HL-60 (cell line): ENCODE data around the gene ASGR1.

Source experiments
- POLR2AphosphoS5 ChIP-seq: IDR thresholded peaks from 2 replicates; pipeline ENCODE4 v1.6.1; 2012; ENCODE audit warnings: low read depth
- SPI1 ChIP-seq: IDR thresholded peaks from 2 replicates; pipeline ENCODE4 v1.6.1; 2012; ENCODE audit warnings: low read depth, mild to moderate bottlenecking, borderline replicate concordance
- TF ChIP-seq, protein P1 (sequence below): IDR thresholded peaks from one replicate; pipeline ENCODE4 v1.5.1; 2011; ENCODE audit warnings: low read length, control low read depth, inconsistent platforms; ENCODE audit not compliant: insufficient read depth
- TF ChIP-seq, protein P2 (sequence below): IDR thresholded peaks from 2 replicates; pipeline ENCODE4 v1.6.1; 2012; ENCODE audit warnings: low read depth; ENCODE audit not compliant: insufficient replicate concordance

DNA sequence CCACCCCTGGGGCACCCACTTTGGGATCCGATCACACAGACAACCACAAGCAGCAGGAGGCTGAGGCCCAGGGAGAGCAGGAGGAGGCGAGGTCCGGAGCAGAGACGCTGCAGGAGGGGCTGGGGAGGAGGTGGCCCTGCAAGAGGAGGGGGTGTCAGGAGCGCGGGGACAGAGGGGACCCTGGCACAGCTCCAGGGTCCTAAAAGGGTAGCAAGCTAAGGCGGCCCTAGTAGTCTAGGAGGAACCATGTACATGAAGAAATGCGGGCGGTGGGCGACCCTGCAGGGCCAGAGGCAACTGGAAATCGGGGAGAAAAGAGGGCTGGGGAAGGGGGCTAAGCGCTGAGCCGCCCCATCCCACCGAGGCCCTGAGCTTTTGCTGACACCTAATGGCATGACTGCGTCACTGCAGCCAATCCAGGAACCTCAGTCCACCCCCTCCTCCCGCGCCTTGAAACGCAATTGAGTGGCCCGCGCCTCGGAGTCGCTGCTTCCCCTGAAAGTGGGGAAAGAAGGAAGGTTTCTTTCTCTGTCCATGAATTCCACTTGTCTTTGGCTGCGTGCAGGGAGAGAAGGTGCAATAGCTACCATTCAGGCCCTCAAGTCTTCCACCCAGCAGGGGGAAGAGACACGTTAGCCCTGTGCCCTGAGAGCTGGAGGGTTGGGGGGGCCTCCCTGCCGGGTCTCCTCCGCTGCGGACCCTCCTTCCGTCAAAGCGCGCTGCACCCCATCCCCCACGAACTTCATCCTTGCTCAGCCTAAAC lies 1.8 kb downstream of the ASGR1 start:
- TF ChIP-seq, protein P1, sequence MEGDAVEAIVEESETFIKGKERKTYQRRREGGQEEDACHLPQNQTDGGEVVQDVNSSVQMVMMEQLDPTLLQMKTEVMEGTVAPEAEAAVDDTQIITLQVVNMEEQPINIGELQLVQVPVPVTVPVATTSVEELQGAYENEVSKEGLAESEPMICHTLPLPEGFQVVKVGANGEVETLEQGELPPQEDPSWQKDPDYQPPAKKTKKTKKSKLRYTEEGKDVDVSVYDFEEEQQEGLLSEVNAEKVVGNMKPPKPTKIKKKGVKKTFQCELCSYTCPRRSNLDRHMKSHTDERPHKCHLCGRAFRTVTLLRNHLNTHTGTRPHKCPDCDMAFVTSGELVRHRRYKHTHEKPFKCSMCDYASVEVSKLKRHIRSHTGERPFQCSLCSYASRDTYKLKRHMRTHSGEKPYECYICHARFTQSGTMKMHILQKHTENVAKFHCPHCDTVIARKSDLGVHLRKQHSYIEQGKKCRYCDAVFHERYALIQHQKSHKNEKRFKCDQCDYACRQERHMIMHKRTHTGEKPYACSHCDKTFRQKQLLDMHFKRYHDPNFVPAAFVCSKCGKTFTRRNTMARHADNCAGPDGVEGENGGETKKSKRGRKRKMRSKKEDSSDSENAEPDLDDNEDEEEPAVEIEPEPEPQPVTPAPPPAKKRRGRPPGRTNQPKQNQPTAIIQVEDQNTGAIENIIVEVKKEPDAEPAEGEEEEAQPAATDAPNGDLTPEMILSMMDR: peak; percentile 57
- no peak for TF ChIP-seq SPI1
- no peak for TF ChIP-seq POLR2AphosphoS5
- TF ChIP-seq, protein P2, sequence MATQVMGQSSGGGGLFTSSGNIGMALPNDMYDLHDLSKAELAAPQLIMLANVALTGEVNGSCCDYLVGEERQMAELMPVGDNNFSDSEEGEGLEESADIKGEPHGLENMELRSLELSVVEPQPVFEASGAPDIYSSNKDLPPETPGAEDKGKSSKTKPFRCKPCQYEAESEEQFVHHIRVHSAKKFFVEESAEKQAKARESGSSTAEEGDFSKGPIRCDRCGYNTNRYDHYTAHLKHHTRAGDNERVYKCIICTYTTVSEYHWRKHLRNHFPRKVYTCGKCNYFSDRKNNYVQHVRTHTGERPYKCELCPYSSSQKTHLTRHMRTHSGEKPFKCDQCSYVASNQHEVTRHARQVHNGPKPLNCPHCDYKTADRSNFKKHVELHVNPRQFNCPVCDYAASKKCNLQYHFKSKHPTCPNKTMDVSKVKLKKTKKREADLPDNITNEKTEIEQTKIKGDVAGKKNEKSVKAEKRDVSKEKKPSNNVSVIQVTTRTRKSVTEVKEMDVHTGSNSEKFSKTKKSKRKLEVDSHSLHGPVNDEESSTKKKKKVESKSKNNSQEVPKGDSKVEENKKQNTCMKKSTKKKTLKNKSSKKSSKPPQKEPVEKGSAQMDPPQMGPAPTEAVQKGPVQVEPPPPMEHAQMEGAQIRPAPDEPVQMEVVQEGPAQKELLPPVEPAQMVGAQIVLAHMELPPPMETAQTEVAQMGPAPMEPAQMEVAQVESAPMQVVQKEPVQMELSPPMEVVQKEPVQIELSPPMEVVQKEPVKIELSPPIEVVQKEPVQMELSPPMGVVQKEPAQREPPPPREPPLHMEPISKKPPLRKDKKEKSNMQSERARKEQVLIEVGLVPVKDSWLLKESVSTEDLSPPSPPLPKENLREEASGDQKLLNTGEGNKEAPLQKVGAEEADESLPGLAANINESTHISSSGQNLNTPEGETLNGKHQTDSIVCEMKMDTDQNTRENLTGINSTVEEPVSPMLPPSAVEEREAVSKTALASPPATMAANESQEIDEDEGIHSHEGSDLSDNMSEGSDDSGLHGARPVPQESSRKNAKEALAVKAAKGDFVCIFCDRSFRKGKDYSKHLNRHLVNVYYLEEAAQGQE: no peak
